GM18907 (cell line): ENCODE measurements around the gene KIF15.

Source experiments
- ATAC-seq: cut with Tn5 transposase; IDR thresholded peaks from one replicate; pipeline ENCODE4 v1.9.1; 2021; ENCODE audit warnings: mild to moderate bottlenecking, moderate library complexity; ENCODE audit not compliant: unreplicated experiment

Gene KIF15

GRCh38 chr3:44877333-44877732, 115.7 kb downstream of the KIF15 start:
- no peak for ATAC-seq

DNA sequence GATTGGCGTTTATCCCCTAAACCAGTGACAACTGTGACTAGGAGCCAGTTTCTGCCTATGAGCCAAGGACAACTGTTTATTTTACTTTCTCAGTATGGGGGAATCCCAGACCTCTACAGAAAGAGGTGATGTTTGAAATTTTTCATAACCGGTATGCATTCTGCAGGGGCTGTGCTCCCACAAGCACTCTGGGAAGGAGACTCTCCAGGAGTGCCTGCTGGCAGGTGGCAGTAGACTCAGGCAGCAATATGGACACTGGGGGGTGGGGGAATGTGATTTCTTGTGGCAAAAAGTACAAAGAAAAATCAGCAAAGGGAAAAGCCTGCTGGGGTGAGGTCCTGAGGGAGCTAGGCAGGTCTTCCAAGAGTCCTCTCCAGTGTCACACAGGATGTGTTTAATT, 118.7 kb downstream of the KIF15 start:
- ATAC-seq, result no peak

DNA sequence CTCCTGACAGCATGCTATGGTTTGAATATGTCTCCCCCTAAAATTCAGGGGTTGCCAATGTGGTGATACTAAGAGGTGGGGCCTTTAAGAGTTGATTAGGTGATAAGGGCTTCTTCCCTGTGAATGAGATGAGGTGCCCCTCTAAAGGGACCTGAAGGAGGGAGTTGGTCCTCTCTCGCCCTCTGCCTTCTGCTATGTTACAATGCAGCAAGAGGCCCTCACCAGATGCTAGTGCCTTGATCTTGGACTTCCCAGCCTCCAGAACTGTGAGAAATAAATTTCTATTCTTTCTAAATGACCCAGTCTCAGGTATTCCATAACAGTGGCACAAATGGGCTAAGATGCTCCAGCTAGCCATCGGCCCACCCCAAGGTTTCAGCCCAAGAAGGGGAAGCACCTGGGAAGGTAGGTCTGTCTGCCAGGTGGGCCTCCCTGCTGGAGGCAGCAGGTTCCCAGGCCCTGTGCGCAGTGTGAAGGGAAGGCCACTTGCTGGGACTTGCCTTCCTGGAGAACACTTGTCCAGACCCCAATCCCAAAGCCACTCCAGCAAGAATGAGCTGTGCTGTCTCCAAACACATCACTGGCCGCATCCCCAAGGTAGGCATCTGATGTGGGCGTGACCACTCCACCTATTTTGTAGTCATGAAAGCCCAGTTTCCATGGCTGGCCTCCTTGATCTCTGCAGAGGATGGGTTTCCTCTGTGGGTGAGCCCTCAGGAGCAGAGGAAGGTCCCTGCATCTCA, 121.8 kb downstream of the KIF15 start:
- ATAC-seq, result no peak

- ATAC-seq, result no peak
Observed at GRCh38 chr3:44883999-44884431, 122.4 kb downstream of the KIF15 start.

GRCh38 chr3:44885618-44886017, 124.0 kb downstream of the KIF15 start:
- ATAC-seq, result no peak

GRCh38 chr3:44886561-44886960, 125.0 kb downstream of the KIF15 start:
- ATAC-seq, result no peak

- no peak for ATAC-seq
Observed at GRCh38 chr3:44887101-44887500, 125.5 kb downstream of the KIF15 start.

DNA sequence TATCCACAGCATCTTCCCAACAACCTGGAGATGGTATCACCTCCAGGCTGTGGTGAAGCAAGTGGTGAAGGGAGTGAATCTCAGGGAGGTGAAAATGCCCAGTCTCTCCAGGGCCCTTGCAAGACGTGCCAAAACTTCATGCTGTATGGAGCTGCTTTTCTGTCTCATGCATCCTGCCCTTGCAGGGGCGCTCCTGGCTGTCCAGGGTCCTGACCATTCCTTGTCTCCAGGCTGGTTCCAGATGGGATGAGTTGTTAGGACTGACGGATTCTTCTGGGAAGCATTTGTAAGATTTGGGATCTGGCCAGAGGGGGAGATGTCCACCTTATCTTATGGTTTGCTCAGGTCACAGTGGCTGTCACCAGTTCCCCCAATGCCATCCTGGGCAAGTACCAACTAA, 128.7 kb downstream of the KIF15 start:
- ATAC-seq, result no peak

DNA sequence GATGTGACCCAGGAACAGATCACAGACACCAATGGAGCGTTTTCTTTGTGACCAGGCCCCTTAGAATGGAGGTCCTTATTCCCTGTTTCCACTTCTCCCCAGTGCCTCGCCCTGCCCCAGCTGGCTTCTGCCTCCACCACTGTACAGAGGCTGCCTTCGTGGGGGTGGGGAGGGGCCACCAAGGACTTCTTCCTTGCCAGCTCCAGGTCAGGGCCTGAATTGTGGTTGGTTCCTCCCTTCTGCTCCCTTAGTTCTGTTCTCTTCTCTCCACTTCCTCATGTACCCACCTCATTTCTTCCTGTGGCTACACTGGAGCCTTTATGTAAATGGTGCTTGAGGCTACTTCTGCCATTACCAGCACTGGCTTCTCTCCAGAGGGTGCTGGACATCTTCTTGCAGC, 129.3 kb downstream of the KIF15 start:
- ATAC-seq, result no peak

GRCh38 chr3:44892689-44893088, 131.1 kb downstream of the KIF15 start:
- no peak for ATAC-seq

- ATAC-seq, result no peak
Observed at GRCh38 chr3:44893097-44893496, 131.5 kb downstream of the KIF15 start.

DNA sequence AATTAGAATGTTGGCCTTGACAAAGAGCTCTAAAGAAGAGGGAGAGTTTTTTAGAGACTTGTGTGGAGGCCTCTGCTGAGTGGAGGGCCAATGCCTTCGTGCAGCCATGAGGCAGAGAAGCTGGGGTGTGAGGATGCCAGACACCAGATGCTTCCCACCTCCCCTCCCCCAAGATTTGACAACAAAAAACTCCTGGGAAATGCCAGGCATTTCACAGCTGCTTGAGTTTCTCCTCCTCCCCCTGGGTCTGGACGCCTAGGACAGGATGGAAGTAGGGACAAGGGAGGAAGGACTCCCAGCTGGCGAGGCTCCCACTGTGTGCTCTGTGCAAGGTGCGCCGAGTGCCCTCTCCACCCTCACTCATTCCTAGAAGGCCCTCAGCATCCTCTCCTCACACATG, 132.9 kb downstream of the KIF15 start:
- ATAC-seq, result no peak

DNA sequence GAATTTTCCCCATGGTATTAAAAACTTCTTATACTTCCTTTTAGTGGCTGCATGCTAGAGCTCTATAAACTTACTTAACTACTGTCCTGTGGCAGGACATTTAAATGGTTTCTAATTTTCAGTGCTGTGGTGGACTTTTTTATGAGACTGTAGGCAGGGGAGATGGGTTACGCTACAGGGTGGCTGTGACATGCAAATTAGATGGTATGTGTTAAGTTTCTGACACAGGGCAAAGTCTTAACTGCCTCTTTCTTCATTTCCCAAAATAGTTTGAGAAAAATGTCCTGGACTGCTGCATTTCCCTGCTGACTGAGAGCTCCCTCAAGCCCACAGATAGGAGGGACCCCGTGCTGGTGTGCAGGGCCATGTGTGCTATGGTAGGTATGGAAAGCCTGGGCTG, 134.8 kb downstream of the KIF15 start:
- ATAC-seq, result no peak

- ATAC-seq, result no peak
Observed at GRCh38 chr3:44899683-44900367, 138.2 kb downstream of the KIF15 start.

GRCh38 chr3:44902628-44903027, 141.0 kb downstream of the KIF15 start:
- no peak for ATAC-seq
